ENCODE results near the gene TBK1.

The TBK1 gene

GRCh38 chr12:64451687-64452558, at the start of gene TBK1:
Gene TBK1, plus strand, starts transcription at chr12:64452120. Its CDS starts 3,751 bp downstream, at chr12:64455871.
- DNase-seq = peak; percentile 75
- H3K27me3 Mint-ChIP-seq = no peaks in the 10 kb centered on the region
- peak within 1 kb of the TSS; percentile 89 for H3K27ac Mint-ChIP-seq
- CTCF ChIA-PET = interaction anchor here (1.4 kb wide), 1 partner anchor 16 kb away, joined by 3 read pairs; no protein-coding TSS in a partner anchor
- peaks cover 24% of the 10 kb centered on the region for H3K36me3 Mint-ChIP-seq
- H3K9me3 Mint-ChIP-seq = no peaks in the 10 kb centered on the region
- peak within 1 kb of the TSS; percentile 89 for H3K4me3 Mint-ChIP-seq
- peaks cover 50% of the 10 kb centered on the region for H3K4me1 Mint-ChIP-seq

- Mint-ChIP-seq H3K27ac (peak overlapping the region; percentile 22), H3K4me3 (no peak overlapping the region), H3K27me3 (no peaks in the 10 kb centered on the region), H3K36me3 (peaks cover 6% of the 10 kb centered on the region), H3K9me3 (no peaks in the 10 kb centered on the region), H3K4me1 (peaks cover 40% of the 10 kb centered on the region)
- no peak for DNase-seq
- CTCF ChIA-PET = interaction anchor here (0.6 kb wide), 1 partner anchor 563 kb away, joined by 3 read pairs; no protein-coding TSS in a partner anchor
Observed at GRCh38 chr12:64402181-64402580, 49.7 kb upstream of the TBK1 start.

GRCh38 chr12:64403707-64404469, 48.0 kb upstream of the TBK1 start, which contains the start of gene XPOT:
Gene XPOT, plus strand, starts transcription at chr12:64404392. Its CDS starts 5,644 bp downstream, at chr12:64410036.
- Mint-ChIP-seq H3K4me1 (peaks cover 45% of the 10 kb centered on the region), H3K27me3 (no peaks in the 10 kb centered on the region), H3K9me3 (no peaks in the 10 kb centered on the region), H3K4me3 (peak within 1 kb of the TSS; percentile 92), H3K27ac (peak within 1 kb of the TSS; percentile 98), H3K36me3 (peaks cover 6% of the 10 kb centered on the region)
- CTCF ChIA-PET = interaction anchor here (1.0 to 1.3 kb wide), 2 partner anchors 13 to 15 kb away, joined by 3 to 6 read pairs; partner anchors contain the start of gene C12orf56
- DNase-seq = peak; percentile 95

- peak overlapping the region; percentile 98 for H3K27ac Mint-ChIP-seq
- peaks cover 6% of the 10 kb centered on the region for H3K36me3 Mint-ChIP-seq
- DNase-seq = peak; percentile 75
- no peaks in the 10 kb centered on the region for H3K9me3 Mint-ChIP-seq
- H3K4me1 Mint-ChIP-seq = peaks cover 44% of the 10 kb centered on the region
- no peaks in the 10 kb centered on the region for H3K27me3 Mint-ChIP-seq
- CTCF ChIA-PET = interaction anchor here (1.0 to 1.3 kb wide), 2 partner anchors 14 to 16 kb away, joined by 3 to 6 read pairs; partner anchors contain the start of gene C12orf56
- H3K4me3 Mint-ChIP-seq = peak overlapping the region; percentile 92
Observed at GRCh38 chr12:64404470-64405256, 47.3 kb upstream of the TBK1 start.

- no peak for DNase-seq
- no peak overlapping the region for H3K27ac Mint-ChIP-seq
- CTCF ChIA-PET = no interaction called here
- H3K4me3 Mint-ChIP-seq = no peak overlapping the region
- H3K36me3 Mint-ChIP-seq = peaks cover 22% of the 10 kb centered on the region
- no peaks in the 10 kb centered on the region for H3K9me3 Mint-ChIP-seq
- peaks cover 36% of the 10 kb centered on the region for H3K4me1 Mint-ChIP-seq
- H3K27me3 Mint-ChIP-seq = no peaks in the 10 kb centered on the region
Observed at GRCh38 chr12:64407342-64408223, 44.3 kb upstream of the TBK1 start.

- no peak for DNase-seq
- peaks cover 23% of the 10 kb centered on the region for H3K4me1 Mint-ChIP-seq
- no peak overlapping the region for H3K27ac Mint-ChIP-seq
- H3K9me3 Mint-ChIP-seq = no peaks in the 10 kb centered on the region
- H3K4me3 Mint-ChIP-seq = no peak overlapping the region
- CTCF ChIA-PET = interaction anchor here (1.2 kb wide), 1 partner anchor 14 kb away, joined by 3 read pairs; no protein-coding TSS in a partner anchor
- H3K27me3 Mint-ChIP-seq = no peaks in the 10 kb centered on the region
- peaks cover 42% of the 10 kb centered on the region for H3K36me3 Mint-ChIP-seq
Observed at GRCh38 chr12:64411427-64411826, 40.5 kb upstream of the TBK1 start.

GRCh38 chr12:64412459-64412858, 39.5 kb upstream of the TBK1 start:
- CTCF ChIA-PET = interaction anchor here (0.9 kb wide), 1 partner anchor 13 kb away, joined by 3 read pairs; no protein-coding TSS in a partner anchor
- H3K9me3 Mint-ChIP-seq = no peaks in the 10 kb centered on the region
- H3K4me3 Mint-ChIP-seq = no peak overlapping the region
- H3K27ac Mint-ChIP-seq = no peak overlapping the region
- DNase-seq = no peak
- no peaks in the 10 kb centered on the region for H3K27me3 Mint-ChIP-seq
- peaks cover 42% of the 10 kb centered on the region for H3K36me3 Mint-ChIP-seq
- peaks cover 15% of the 10 kb centered on the region for H3K4me1 Mint-ChIP-seq

- no peak overlapping the region for H3K4me3 Mint-ChIP-seq
- H3K36me3 Mint-ChIP-seq = peaks cover 49% of the 10 kb centered on the region
- H3K4me1 Mint-ChIP-seq = peaks cover 11% of the 10 kb centered on the region
- DNase-seq = no peak
- no peaks in the 10 kb centered on the region for H3K27me3 Mint-ChIP-seq
- CTCF ChIA-PET = no interaction called here
- no peaks in the 10 kb centered on the region for H3K9me3 Mint-ChIP-seq
- H3K27ac Mint-ChIP-seq = no peak overlapping the region
Observed at GRCh38 chr12:64413884-64414283, 38.0 kb upstream of the TBK1 start.

GRCh38 chr12:64418209-64418608, 33.7 kb upstream of the TBK1 start:
- CTCF ChIA-PET = no interaction called here
- Mint-ChIP-seq H3K9me3 (no peaks in the 10 kb centered on the region), H3K27me3 (no peaks in the 10 kb centered on the region), H3K27ac (no peak overlapping the region), H3K4me1 (no peaks in the 10 kb centered on the region), H3K4me3 (no peak overlapping the region), H3K36me3 (peaks cover 51% of the 10 kb centered on the region)
- no peak for DNase-seq

GRCh38 chr12:64419696-64420095, 32.2 kb upstream of the TBK1 start:
- H3K4me3 Mint-ChIP-seq = no peak overlapping the region
- no peak overlapping the region for H3K27ac Mint-ChIP-seq
- no peak for DNase-seq

GRCh38 chr12:64427988-64428387, 23.9 kb upstream of the TBK1 start:
- DNase-seq = no peak
- H3K27me3 Mint-ChIP-seq = no peaks in the 10 kb centered on the region
- no peaks in the 10 kb centered on the region for H3K4me1 Mint-ChIP-seq
- H3K36me3 Mint-ChIP-seq = peaks cover 70% of the 10 kb centered on the region
- H3K27ac Mint-ChIP-seq = no peak overlapping the region
- CTCF ChIA-PET = interaction anchor here (0.7 kb wide), 1 partner anchor 13 kb away, joined by 4 read pairs; no protein-coding TSS in a partner anchor
- H3K9me3 Mint-ChIP-seq = no peaks in the 10 kb centered on the region
- no peak overlapping the region for H3K4me3 Mint-ChIP-seq

More at GRCh38 chr12:64419696-64420095, 32.2 kb upstream of the TBK1 start:
- Mint-ChIP-seq H3K4me1 (no peaks in the 10 kb centered on the region), H3K36me3 (peaks cover 54% of the 10 kb centered on the region), H3K27me3 (no peaks in the 10 kb centered on the region), H3K9me3 (no peaks in the 10 kb centered on the region)
- CTCF ChIA-PET = no interaction called here

GRCh38 chr12:64428956-64429355, 23.0 kb upstream of the TBK1 start:
- Mint-ChIP-seq H3K4me1 (no peaks in the 10 kb centered on the region), H3K27me3 (no peaks in the 10 kb centered on the region), H3K36me3 (peaks cover 71% of the 10 kb centered on the region), H3K9me3 (no peaks in the 10 kb centered on the region), H3K27ac (peak overlapping the region; percentile 65), H3K4me3 (no peak overlapping the region)
- DNase-seq = no peak
- CTCF ChIA-PET = no interaction called here

GRCh38 chr12:64430886-64431285, 21.0 kb upstream of the TBK1 start:
- H3K27ac Mint-ChIP-seq = no peak overlapping the region
- no peaks in the 10 kb centered on the region for H3K9me3 Mint-ChIP-seq
- H3K4me3 Mint-ChIP-seq = no peak overlapping the region
- no peaks in the 10 kb centered on the region for H3K27me3 Mint-ChIP-seq
- H3K36me3 Mint-ChIP-seq = peaks cover 76% of the 10 kb centered on the region
- no peak for DNase-seq
- H3K4me1 Mint-ChIP-seq = no peaks in the 10 kb centered on the region
- CTCF ChIA-PET = no interaction called here

All from activated naive CD4-positive, alpha-beta T cell treated with anti-CD3 and anti-CD28 coated beads, Interleukin-2, amount 10 ng/mL, durations not matched to agents 7 days and 5 days (primary cell).